ENCODE data around the gene SNAPC2. TPM values are rescaled to one million over a fixed set of nuclear protein-coding genes. Genes with fewer than 3 reads are reported as not detected.

SNAPC2 gene
- polyA plus RNA-seq, 2 donors = 5.6 to 11.3 TPM

- WGBS, 2 donors = 70 to 80% methylated on average over 18 to 19 of the region's 19 CpGs
- Histone ChIP-seq H3K36me3 (ENCODE audit: control insufficient read depth in 2 of 2, insufficient read depth in 2 of 2, low read length in 1 of 2) (peaks cover 12 to 42% of the 10 kb centered on the region in 2 donors), H3K27me3 (ENCODE audit: control insufficient read depth in 1 of 2, insufficient read depth in 2 of 2, low read length in 2 of 2) (no peaks in the 10 kb centered on the region), H3K4me3 (ENCODE audit: low read depth in 1 of 2, low read length in 2 of 2) (no peak overlapping the region), H3K9me3 (ENCODE audit: control insufficient read depth in 2 of 2, insufficient read depth in 1 of 2, low read depth in 1 of 2, low read length in 1 of 2) (peaks cover 0 to 3% of the 10 kb centered on the region in 2 donors), H3K27ac (ENCODE audit: low read depth in 2 of 2, low read length in 1 of 2) (no peak overlapping the region), H3K4me1 (ENCODE audit: control insufficient read depth in 2 of 2, insufficient read depth in 2 of 2, low read length in 1 of 2) (peaks cover 3 to 20% of the 10 kb centered on the region in 2 donors)
Observed at GRCh38 chr19:7908742-7909461, 11.2 kb upstream of the SNAPC2 start.

DNA sequence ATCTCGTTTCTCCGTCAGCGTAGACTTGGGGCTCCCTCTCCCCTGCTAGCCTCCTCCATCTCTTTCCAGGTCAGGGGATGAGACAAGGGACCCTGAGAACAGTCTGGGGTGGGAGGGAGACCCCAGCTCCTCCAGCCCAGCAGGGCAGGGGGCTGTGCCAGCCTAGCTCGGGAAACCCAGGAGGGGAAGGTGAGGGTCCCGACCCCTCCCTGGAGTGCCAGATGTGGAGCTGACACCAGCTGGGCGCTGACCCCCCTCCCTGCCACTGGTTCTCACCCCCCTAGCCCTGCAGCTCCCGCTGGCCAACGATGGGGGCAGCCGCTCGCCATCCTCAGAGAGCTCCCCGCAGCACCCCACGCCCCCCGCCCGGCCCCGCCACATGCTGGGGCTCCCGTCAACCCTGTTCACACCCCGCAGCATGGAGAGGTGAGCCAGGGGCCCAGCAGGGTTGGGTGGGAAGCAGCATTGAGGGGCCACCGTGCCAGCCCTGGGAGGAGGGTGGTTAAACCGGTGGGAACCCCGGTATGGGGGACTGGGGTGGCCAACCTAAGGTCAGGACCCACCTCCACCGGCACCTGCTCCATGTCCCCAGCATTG is 10.6 kb upstream of the SNAPC2 start:
- 88 to 93% methylated on average over 20 to 21 of the region's 21 CpGs for WGBS, 2 donors
- Histone ChIP-seq H3K27me3 (ENCODE audit: control insufficient read depth in 1 of 2, insufficient read depth in 2 of 2, low read length in 2 of 2) (no peaks in the 10 kb centered on the region), H3K27ac (ENCODE audit: low read depth in 2 of 2, low read length in 1 of 2) (no peak overlapping the region), H3K36me3 (ENCODE audit: control insufficient read depth in 2 of 2, insufficient read depth in 2 of 2, low read length in 1 of 2) (peaks cover 12 to 42% of the 10 kb centered on the region in 2 donors), H3K9me3 (ENCODE audit: control insufficient read depth in 2 of 2, insufficient read depth in 1 of 2, low read depth in 1 of 2, low read length in 1 of 2) (peaks cover 0 to 3% of the 10 kb centered on the region in 2 donors), H3K4me1 (ENCODE audit: control insufficient read depth in 2 of 2, insufficient read depth in 2 of 2, low read length in 1 of 2) (peaks cover 3 to 15% of the 10 kb centered on the region in 2 donors), H3K4me3 (ENCODE audit: low read depth in 1 of 2, low read length in 2 of 2) (no peak overlapping the region)

DNA sequence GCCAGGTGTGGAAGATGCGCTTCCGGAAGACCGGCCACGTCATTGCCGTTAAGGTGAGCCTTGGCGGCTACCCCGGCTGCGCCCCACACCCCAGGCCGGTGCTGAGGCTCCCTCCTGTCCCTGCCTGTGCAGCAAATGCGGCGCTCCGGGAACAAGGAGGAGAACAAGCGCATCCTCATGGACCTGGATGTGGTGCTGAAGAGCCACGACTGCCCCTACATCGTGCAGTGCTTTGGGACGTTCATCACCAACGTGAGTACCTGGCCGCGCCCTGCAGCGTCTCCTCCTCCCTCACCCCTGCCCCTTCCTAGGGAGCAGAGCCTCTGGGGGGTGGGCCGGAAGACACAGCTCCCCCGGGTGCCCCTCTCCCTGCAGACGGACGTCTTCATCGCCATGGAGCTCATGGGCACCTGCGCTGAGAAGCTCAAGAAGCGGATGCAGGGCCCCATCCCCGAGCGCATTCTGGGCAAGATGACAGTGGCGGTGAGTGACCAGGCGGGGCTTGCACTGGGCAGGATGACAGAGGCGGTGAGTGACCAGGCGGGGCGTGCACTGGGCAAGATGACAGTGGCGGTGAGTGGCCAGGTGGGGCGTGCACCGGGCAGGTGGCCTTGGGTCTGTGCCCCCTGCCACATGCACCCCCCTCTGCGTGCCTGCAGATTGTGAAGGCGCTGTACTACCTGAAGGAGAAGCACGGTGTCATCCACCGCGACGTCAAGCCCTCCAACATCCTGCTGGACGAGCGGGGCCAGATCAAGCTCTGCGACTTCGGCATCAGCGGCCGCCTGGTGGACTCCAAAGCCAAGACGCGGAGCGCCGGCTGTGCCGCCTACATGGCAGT is 9.6 kb upstream of the SNAPC2 start:
- H3K4me1 ChIP-seq (ENCODE audit: control insufficient read depth in 2 of 2, insufficient read depth in 2 of 2, low read length in 1 of 2) = peaks cover 0 to 11% of the 10 kb centered on the region in 2 donors
- 90 to 91% methylated on average over 54 of the region's 54 CpGs for WGBS, 2 donors

DNA sequence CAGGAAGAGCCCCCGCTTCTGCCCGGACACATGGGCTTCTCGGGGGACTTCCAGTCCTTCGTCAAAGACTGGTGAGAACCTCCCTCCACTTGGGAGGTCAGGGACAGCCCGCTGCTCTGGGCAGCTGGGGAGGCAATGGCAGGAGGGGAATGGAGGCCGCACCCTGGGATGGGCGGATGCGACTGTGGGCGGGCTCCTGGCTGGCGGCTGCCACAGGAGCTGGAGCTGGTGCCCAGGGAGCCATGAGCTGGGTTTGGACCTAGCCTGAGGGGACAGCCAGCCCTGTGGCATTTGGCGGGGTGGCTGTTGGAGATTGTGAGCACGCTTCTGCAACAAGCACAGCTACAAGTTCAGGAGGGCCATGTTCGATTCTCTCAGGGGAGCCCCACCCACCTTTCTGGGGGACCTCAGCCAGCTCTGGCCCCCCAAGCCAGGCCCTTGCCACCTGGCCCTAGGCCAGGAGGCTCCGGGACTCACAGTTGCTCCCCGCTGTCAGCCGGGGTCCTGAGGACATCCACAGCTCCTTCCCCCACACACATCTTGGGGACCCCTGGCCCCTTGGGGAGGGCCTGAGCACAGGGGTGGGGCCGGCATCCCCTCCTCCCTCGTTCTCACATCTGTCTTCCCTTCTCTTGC is 8.5 kb upstream of the SNAPC2 start:
- peaks cover 12 to 36% of the 10 kb centered on the region in 2 donors for H3K36me3 ChIP-seq (ENCODE audit: control insufficient read depth in 2 of 2, insufficient read depth in 2 of 2, low read length in 1 of 2)
- no peak overlapping the region for H3K27ac ChIP-seq (ENCODE audit: low read depth in 2 of 2, low read length in 1 of 2)
- no peak overlapping the region for H3K4me3 ChIP-seq (ENCODE audit: low read depth in 1 of 2, low read length in 2 of 2)
- H3K9me3 ChIP-seq (ENCODE audit: control insufficient read depth in 2 of 2, insufficient read depth in 1 of 2, low read depth in 1 of 2, low read length in 1 of 2) = peaks cover 0 to 2% of the 10 kb centered on the region in 2 donors
- WGBS, 2 donors = 83 to 85% methylated on average over 18 of the region's 18 CpGs
- H3K4me1 ChIP-seq (ENCODE audit: control insufficient read depth in 2 of 2, insufficient read depth in 2 of 2, low read length in 1 of 2) = peaks cover 0 to 19% of the 10 kb centered on the region in 2 donors
- peaks cover 0 to 6% of the 10 kb centered on the region in 2 donors for H3K27me3 ChIP-seq (ENCODE audit: control insufficient read depth in 1 of 2, insufficient read depth in 2 of 2, low read length in 2 of 2)

More for the DNA sequence above, 9.6 kb upstream of the SNAPC2 start:
- Histone ChIP-seq H3K36me3 (ENCODE audit: control insufficient read depth in 2 of 2, insufficient read depth in 2 of 2, low read length in 1 of 2) (peaks cover 12 to 42% of the 10 kb centered on the region in 2 donors), H3K27ac (ENCODE audit: low read depth in 2 of 2, low read length in 1 of 2) (no peak overlapping the region), H3K4me3 (ENCODE audit: low read depth in 1 of 2, low read length in 2 of 2) (no peak overlapping the region), H3K27me3 (ENCODE audit: control insufficient read depth in 1 of 2, insufficient read depth in 2 of 2, low read length in 2 of 2) (peaks cover 0 to 1% of the 10 kb centered on the region in 2 donors), H3K9me3 (ENCODE audit: control insufficient read depth in 2 of 2, insufficient read depth in 1 of 2, low read depth in 1 of 2, low read length in 1 of 2) (peaks cover 0 to 2% of the 10 kb centered on the region in 2 donors)

DNA sequence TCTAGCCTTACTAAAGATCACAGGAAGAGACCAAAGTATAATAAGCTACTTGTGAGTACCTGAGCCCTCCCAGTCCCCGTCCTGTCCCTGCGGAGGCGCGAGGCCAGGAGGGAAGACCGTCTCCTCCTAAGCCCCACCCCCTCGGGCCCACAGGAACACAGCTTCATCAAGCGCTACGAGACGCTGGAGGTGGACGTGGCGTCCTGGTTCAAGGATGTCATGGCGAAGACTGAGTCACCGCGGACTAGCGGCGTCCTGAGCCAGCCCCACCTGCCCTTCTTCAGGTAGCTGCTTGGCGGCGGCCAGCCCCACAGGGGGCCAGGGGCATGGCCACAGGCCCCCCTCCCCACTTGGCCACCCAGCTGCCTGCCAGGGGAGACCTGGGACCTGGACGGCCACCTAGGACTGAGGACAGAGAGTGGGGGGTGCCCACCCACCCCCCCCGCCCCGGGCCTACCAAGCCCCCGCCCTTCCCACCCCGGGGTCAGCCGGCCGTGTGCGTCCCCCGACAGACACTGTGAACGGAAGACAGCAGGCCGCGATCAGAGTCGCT is 7.9 kb upstream of the SNAPC2 start:
- peaks cover 0 to 19% of the 10 kb centered on the region in 2 donors for H3K4me1 ChIP-seq (ENCODE audit: control insufficient read depth in 2 of 2, insufficient read depth in 2 of 2, low read length in 1 of 2)
- no peak overlapping the region for H3K4me3 ChIP-seq (ENCODE audit: low read depth in 1 of 2, low read length in 2 of 2)
- peaks cover 0 to 2% of the 10 kb centered on the region in 2 donors for H3K9me3 ChIP-seq (ENCODE audit: control insufficient read depth in 2 of 2, insufficient read depth in 1 of 2, low read depth in 1 of 2, low read length in 1 of 2)
- peaks cover 0 to 8% of the 10 kb centered on the region in 2 donors for H3K27me3 ChIP-seq (ENCODE audit: control insufficient read depth in 1 of 2, insufficient read depth in 2 of 2, low read length in 2 of 2)
- H3K36me3 ChIP-seq (ENCODE audit: control insufficient read depth in 2 of 2, insufficient read depth in 2 of 2, low read length in 1 of 2) = peaks cover 12 to 36% of the 10 kb centered on the region in 2 donors
- H3K27ac ChIP-seq (ENCODE audit: low read depth in 2 of 2, low read length in 1 of 2) = no peak overlapping the region
- 86 to 91% methylated on average over 31 of the region's 31 CpGs for WGBS, 2 donors

GRCh38 chr19:7912697-7913564 is 7.2 kb upstream of the SNAPC2 start:
- Histone ChIP-seq H3K27ac (ENCODE audit: low read depth in 2 of 2, low read length in 1 of 2) (no peak overlapping the region), H3K4me1 (ENCODE audit: control insufficient read depth in 2 of 2, insufficient read depth in 2 of 2, low read length in 1 of 2) (peaks cover 0 to 22% of the 10 kb centered on the region in 2 donors), H3K4me3 (ENCODE audit: low read depth in 1 of 2, low read length in 2 of 2) (no peak overlapping the region), H3K36me3 (ENCODE audit: control insufficient read depth in 2 of 2, insufficient read depth in 2 of 2, low read length in 1 of 2) (peaks cover 12 to 36% of the 10 kb centered on the region in 2 donors), H3K9me3 (ENCODE audit: control insufficient read depth in 2 of 2, insufficient read depth in 1 of 2, low read depth in 1 of 2, low read length in 1 of 2) (peaks cover 0 to 5% of the 10 kb centered on the region in 2 donors), H3K27me3 (ENCODE audit: control insufficient read depth in 1 of 2, insufficient read depth in 2 of 2, low read length in 2 of 2) (peaks cover 0 to 12% of the 10 kb centered on the region in 2 donors)
- WGBS, 2 donors = 92 to 93% methylated on average over 36 to 39 of the region's 39 CpGs

GRCh38 chr19:7913652-7914051 is 6.5 kb upstream of the SNAPC2 start:
- Histone ChIP-seq H3K4me1 (ENCODE audit: control insufficient read depth in 2 of 2, insufficient read depth in 2 of 2, low read length in 1 of 2) (peaks cover 0 to 21% of the 10 kb centered on the region in 2 donors), H3K36me3 (ENCODE audit: control insufficient read depth in 2 of 2, insufficient read depth in 2 of 2, low read length in 1 of 2) (peaks cover 12 to 36% of the 10 kb centered on the region in 2 donors), H3K9me3 (ENCODE audit: control insufficient read depth in 2 of 2, insufficient read depth in 1 of 2, low read depth in 1 of 2, low read length in 1 of 2) (peaks cover 0 to 5% of the 10 kb centered on the region in 2 donors), H3K4me3 (ENCODE audit: low read depth in 1 of 2, low read length in 2 of 2) (no peak overlapping the region), H3K27ac (ENCODE audit: low read depth in 2 of 2, low read length in 1 of 2) (no peak overlapping the region), H3K27me3 (ENCODE audit: control insufficient read depth in 1 of 2, insufficient read depth in 2 of 2, low read length in 2 of 2) (peaks cover 0 to 13% of the 10 kb centered on the region in 2 donors)
- WGBS, 2 donors = 86 to 87% methylated on average over 10 of the region's 10 CpGs

DNA sequence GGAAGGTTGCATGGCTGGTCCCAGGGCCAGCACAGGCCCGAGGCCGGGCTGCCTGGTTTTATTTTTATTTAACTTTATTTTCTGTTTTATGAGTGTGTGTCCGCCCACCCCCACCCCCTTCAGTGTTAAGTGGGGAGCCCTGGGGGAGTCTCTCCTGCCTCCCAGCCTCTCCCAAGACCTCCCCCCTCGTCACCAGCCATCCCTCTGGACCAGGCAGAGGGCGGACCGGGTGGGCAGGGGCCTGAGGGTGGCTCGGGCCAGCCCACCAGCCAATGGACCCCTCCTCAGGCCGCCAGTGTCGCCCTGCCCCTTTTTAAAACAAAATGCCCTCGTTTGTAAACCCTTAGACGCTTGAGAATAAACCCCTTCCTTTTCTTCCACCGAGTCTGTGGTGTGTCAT is 6.0 kb upstream of the SNAPC2 start:
- WGBS, 2 donors = 59 to 63% methylated on average over 12 of the region's 12 CpGs
- Histone ChIP-seq H3K9me3 (ENCODE audit: control insufficient read depth in 2 of 2, insufficient read depth in 1 of 2, low read depth in 1 of 2, low read length in 1 of 2) (peaks cover 0 to 5% of the 10 kb centered on the region in 2 donors), H3K27me3 (ENCODE audit: control insufficient read depth in 1 of 2, insufficient read depth in 2 of 2, low read length in 2 of 2) (peaks cover 0 to 13% of the 10 kb centered on the region in 2 donors), H3K4me3 (ENCODE audit: low read depth in 1 of 2, low read length in 2 of 2) (no peak overlapping the region), H3K36me3 (ENCODE audit: control insufficient read depth in 2 of 2, insufficient read depth in 2 of 2, low read length in 1 of 2) (peaks cover 12 to 32% of the 10 kb centered on the region in 2 donors), H3K27ac (ENCODE audit: low read depth in 2 of 2, low read length in 1 of 2) (no peak overlapping the region), H3K4me1 (ENCODE audit: control insufficient read depth in 2 of 2, insufficient read depth in 2 of 2, low read length in 1 of 2) (peaks cover 0 to 21% of the 10 kb centered on the region in 2 donors)
